HUES64 (cell line): ENCODE results near the gene TMUB1. TPM values are rescaled to one million over a fixed set of nuclear protein-coding genes. Genes with fewer than 3 reads are reported as not detected.

Source experiments
- H3K27ac ChIP-seq: 2 replicates; pipeline ENCODE4 v1.7.0; 2013; ENCODE audit warnings: low read depth, low read length, inconsistent platforms
- H3K27me3 ChIP-seq: 2 replicates; pipeline ENCODE4 v1.6.1; 2013; ENCODE audit warnings: mild to moderate bottlenecking, low read length; ENCODE audit not compliant: insufficient read depth
- H3K36me3 ChIP-seq: 2 replicates; pipeline ENCODE4 v1.6.1; 2013; ENCODE audit warnings: mild to moderate bottlenecking, low read length; ENCODE audit not compliant: insufficient read depth
- H3K4me1 ChIP-seq: 2 replicates; pipeline ENCODE4 v1.6.1; 2013; ENCODE audit warnings: mild to moderate bottlenecking, low read length, moderate library complexity; ENCODE audit not compliant: insufficient read depth
- H3K4me3 ChIP-seq: 2 replicates; pipeline ENCODE4 v1.5.1; 2013; ENCODE audit warnings: mild to moderate bottlenecking, low read length, moderate library complexity
- H3K9ac ChIP-seq: 2 replicates; pipeline ENCODE4 v1.6.1; 2013; ENCODE audit warnings: mild to moderate bottlenecking, low read depth, low read length
- H3K9me3 ChIP-seq: 2 replicates; pipeline ENCODE4 v1.6.1; 2013; ENCODE audit warnings: low read depth, low read length; ENCODE audit not compliant: insufficient read depth
- WGBS: fragments of 150-250, 120-280 bp; methylation state at CpG from one replicate; pipeline ENCODE4 v1.1.7; 2013; ENCODE audit warnings: missing lambda C conversion rate; 5-methylcytosine and 5-hydroxymethylcytosine counted together
- polyA plus RNA-seq, 2 experiments: library from polyadenylated mRNA; stranded (reverse); fragments of 50-300 nt; gene quantifications; one replicate each; pipeline ENCODE4 v1.2.3, GENCODE V29; 2013

Gene TMUB1
- polyA plus RNA-seq (2013, experiment 1 of 2): 34.7 TPM
- 37.9 TPM for polyA plus RNA-seq (2013, experiment 2 of 2)

- Histone ChIP-seq H3K36me3 (no peaks in the 10 kb centered on the region), H3K4me1 (peaks cover 41% of the 10 kb centered on the region), H3K9ac (peak within 1 kb of the TSS; percentile 24), H3K4me3 (peak within 1 kb of the TSS; percentile 66), H3K27ac (no peak within 1 kb of the TSS), H3K9me3 (no peaks in the 10 kb centered on the region), H3K27me3 (peaks cover 35% of the 10 kb centered on the region)
- under 1% methylated on average over 69 of the region's 69 CpGs for WGBS
Observed at GRCh38 chr7:151083071-151083823, at the start of gene TMUB1. TMUB1 (minus strand) TSS chr7:151083493; CDS start chr7:151082563, 930 bp downstream.

GRCh38 chr7:151132461-151133205, 49.3 kb upstream of the TMUB1 start:
- Histone ChIP-seq H3K9ac (no peak overlapping the region), H3K36me3 (peaks cover 64% of the 10 kb centered on the region), H3K9me3 (no peaks in the 10 kb centered on the region), H3K4me1 (peaks cover 8% of the 10 kb centered on the region), H3K4me3 (no peak overlapping the region), H3K27me3 (no peaks in the 10 kb centered on the region), H3K27ac (no peak overlapping the region)
- WGBS: 94% methylated on average over 21 of the region's 21 CpGs

- Histone ChIP-seq H3K36me3 (peaks cover 66% of the 10 kb centered on the region), H3K9ac (no peak overlapping the region)
- WGBS: 93% methylated on average over 19 of the region's 19 CpGs
Observed at GRCh38 chr7:151131592-151132293, 48.5 kb upstream of the TMUB1 start.

GRCh38 chr7:151131224-151131591, 47.9 kb upstream of the TMUB1 start:
- Histone ChIP-seq H3K9me3 (no peaks in the 10 kb centered on the region), H3K4me1 (peaks cover 6% of the 10 kb centered on the region; the same call in 1 of the 2 replicates), H3K27me3 (peaks cover 11% of the 10 kb centered on the region), H3K27ac (no peak overlapping the region), H3K4me3 (no peak overlapping the region), H3K9ac (no peak overlapping the region), H3K36me3 (peaks cover 63% of the 10 kb centered on the region)
- WGBS: 98% methylated on average over 13 of the region's 13 CpGs

More at GRCh38 chr7:151131592-151132293, 48.5 kb upstream of the TMUB1 start:
- Histone ChIP-seq H3K4me3 (no peak overlapping the region), H3K9me3 (no peaks in the 10 kb centered on the region), H3K27ac (no peak overlapping the region), H3K4me1 (peaks cover 2% of the 10 kb centered on the region; the same call in 1 of the 2 replicates), H3K27me3 (peaks cover 8% of the 10 kb centered on the region)

GRCh38 chr7:151130741-151131157, 47.5 kb upstream of the TMUB1 start:
- Histone ChIP-seq H3K9me3 (no peaks in the 10 kb centered on the region), H3K4me1 (peaks cover 6% of the 10 kb centered on the region; the same call in 1 of the 2 replicates), H3K9ac (no peak overlapping the region), H3K36me3 (peaks cover 58% of the 10 kb centered on the region), H3K4me3 (no peak overlapping the region), H3K27me3 (peaks cover 11% of the 10 kb centered on the region), H3K27ac (no peak overlapping the region)
- 95% methylated on average over 17 of the region's 17 CpGs for WGBS

- Histone ChIP-seq H3K27ac (no peak overlapping the region), H3K27me3 (peaks cover 14% of the 10 kb centered on the region), H3K9me3 (no peaks in the 10 kb centered on the region), H3K4me1 (peaks cover 8% of the 10 kb centered on the region; the same call in 1 of the 2 replicates), H3K9ac (no peak overlapping the region), H3K4me3 (no peak overlapping the region), H3K36me3 (peaks cover 53% of the 10 kb centered on the region)
- 96% methylated on average over 9 of the region's 9 CpGs for WGBS
Observed at GRCh38 chr7:151129960-151130591, 46.8 kb upstream of the TMUB1 start.

GRCh38 chr7:151129117-151129959, 46.0 kb upstream of the TMUB1 start:
- H3K27ac ChIP-seq: no peak overlapping the region
- no peak overlapping the region for H3K9ac ChIP-seq
- peaks cover 21% of the 10 kb centered on the region for H3K27me3 ChIP-seq
- no peak overlapping the region for H3K4me3 ChIP-seq
- no peaks in the 10 kb centered on the region for H3K9me3 ChIP-seq
- WGBS: 89% methylated on average over 27 of the region's 28 CpGs
- H3K4me1 ChIP-seq: peaks cover 10% of the 10 kb centered on the region; the same call in 1 of the 2 replicates
- H3K36me3 ChIP-seq: peaks cover 46% of the 10 kb centered on the region

GRCh38 chr7:151128716-151129115, 45.4 kb upstream of the TMUB1 start:
- peaks cover 41% of the 10 kb centered on the region for H3K36me3 ChIP-seq
- H3K27me3 ChIP-seq: peaks cover 24% of the 10 kb centered on the region
- no peaks in the 10 kb centered on the region for H3K9me3 ChIP-seq
- H3K9ac ChIP-seq: no peak overlapping the region
- peaks cover 10% of the 10 kb centered on the region; the same call in 1 of the 2 replicates for H3K4me1 ChIP-seq
- H3K4me3 ChIP-seq: no peak overlapping the region
- WGBS: 91% methylated on average over 8 of the region's 8 CpGs
- H3K27ac ChIP-seq: no peak overlapping the region

- 88% methylated on average over 14 of the region's 14 CpGs for WGBS
- H3K9me3 ChIP-seq: no peaks in the 10 kb centered on the region
- no peak overlapping the region for H3K9ac ChIP-seq
- H3K27me3 ChIP-seq: peaks cover 24% of the 10 kb centered on the region
- H3K4me3 ChIP-seq: no peak overlapping the region
- H3K36me3 ChIP-seq: peaks cover 37% of the 10 kb centered on the region
- H3K27ac ChIP-seq: no peak overlapping the region
- H3K4me1 ChIP-seq: peaks cover 10% of the 10 kb centered on the region; the same call in 1 of the 2 replicates
Observed at GRCh38 chr7:151128144-151128543, 44.9 kb upstream of the TMUB1 start.
